Thyroid gland (tissue), 4 donors: ENCODE data around the gene DENND5B.

Experiments used
- CTCF ChIP-seq, 6 experiments: fragments of 200-600 bp in 3 of 6; fragments of 450-650 bp in 3 of 6; sonication (generic) in 3 of 6; IDR thresholded peaks; one replicate each; pipeline ENCODE4 v1.5.1; 2016 to 2019; ENCODE audit warnings: antibody characterized with exemption in 6 of 6, mild to moderate bottlenecking in 2 of 6, inconsistent platforms in 1 of 6, moderate library complexity in 1 of 6
- POLR2A ChIP-seq, 2 donors: fragments of 450-650 bp; IDR thresholded peaks; one replicate each; pipeline ENCODE4 v1.6.1; 2017; ENCODE audit warnings: antibody characterized with exemption in 2 of 2, mild to moderate bottlenecking in 2 of 2, moderate library complexity in 1 of 2

- TF ChIP-seq POLR2A (IDR thresholded peaks at IDR 0.05), result no peak
- no peak for TF ChIP-seq CTCF (IDR thresholded peaks at IDR 0.05)
These were observed 5.7 kb downstream of the DENND5B start for GRCh38 chr12:31585271-31585670.
